NCI-H1048 (cell line): ENCODE measurements around the gene NME3.

ENCODE experiments used
- DNase-seq: peaks from one replicate; lab custom pipeline; 2025; lab: John Stamatoyannopoulos, UW

Gene NME3

DNA sequence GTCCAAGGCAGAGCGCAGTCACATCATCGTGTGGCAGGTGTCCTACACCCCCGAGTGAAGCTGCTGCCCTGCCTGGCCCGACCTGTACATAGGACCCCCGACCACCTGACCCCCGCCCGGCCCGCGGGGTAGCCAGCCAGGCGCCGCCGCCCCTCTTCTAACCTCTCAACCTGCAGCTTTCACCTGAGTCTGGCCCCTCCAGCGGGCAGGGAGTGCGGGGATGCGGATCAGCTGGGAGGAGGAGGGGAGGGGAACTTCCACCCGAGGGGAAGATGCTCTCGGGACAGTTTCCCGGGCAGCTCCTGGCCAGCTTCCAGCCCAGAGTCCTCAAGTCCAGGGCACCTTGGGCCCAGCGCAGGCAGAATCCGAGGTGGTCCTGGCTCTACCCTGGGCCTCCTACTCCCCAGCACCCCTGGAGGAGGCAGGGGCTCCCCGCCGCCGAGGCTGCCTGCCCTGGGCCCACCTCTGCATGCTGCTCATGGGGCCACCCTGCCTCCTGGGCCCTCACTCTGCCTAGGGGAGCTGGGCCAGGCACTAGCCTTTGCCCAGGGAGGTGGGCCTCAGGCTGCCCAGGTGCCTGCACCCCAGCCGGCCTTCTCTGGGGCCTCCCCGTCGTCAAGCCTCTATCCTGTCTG lies 2.5 kb downstream of the NME3 start:
- no peak for DNase-seq

DNA sequence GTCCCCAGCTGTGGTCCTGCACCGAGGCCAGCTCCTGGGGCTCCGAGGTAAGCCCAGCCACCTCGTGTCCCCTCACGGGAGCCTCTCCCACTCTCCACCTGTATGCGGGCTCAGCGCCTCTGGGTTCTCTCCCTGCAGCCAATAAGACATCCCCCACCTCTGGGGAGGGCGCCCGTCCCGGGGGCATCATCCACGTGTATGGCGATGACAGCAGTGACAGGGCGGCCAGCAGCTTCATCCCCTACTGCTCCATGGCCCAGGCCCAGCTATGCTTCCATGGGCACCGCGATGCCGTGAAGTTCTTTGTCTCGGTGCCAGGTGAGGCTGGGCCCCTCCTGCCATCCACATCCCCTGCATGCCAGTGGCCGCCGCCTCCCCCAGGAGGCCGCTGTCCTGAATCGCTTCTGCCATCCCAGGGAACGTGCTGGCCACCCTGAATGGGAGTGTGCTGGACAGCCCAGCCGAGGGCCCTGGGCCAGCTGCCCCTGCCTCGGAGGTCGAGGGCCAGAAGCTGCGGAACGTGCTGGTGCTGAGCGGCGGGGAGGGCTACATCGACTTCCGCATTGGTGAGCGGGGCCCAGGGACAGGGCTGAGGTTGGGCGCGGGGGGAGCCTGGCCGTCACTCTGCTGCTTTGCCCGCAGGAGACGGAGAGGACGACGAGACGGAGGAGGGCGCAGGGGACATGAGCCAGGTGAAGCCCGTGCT lies 3.1 kb downstream of the NME3 start:
- DNase-seq, result no peak

DNA sequence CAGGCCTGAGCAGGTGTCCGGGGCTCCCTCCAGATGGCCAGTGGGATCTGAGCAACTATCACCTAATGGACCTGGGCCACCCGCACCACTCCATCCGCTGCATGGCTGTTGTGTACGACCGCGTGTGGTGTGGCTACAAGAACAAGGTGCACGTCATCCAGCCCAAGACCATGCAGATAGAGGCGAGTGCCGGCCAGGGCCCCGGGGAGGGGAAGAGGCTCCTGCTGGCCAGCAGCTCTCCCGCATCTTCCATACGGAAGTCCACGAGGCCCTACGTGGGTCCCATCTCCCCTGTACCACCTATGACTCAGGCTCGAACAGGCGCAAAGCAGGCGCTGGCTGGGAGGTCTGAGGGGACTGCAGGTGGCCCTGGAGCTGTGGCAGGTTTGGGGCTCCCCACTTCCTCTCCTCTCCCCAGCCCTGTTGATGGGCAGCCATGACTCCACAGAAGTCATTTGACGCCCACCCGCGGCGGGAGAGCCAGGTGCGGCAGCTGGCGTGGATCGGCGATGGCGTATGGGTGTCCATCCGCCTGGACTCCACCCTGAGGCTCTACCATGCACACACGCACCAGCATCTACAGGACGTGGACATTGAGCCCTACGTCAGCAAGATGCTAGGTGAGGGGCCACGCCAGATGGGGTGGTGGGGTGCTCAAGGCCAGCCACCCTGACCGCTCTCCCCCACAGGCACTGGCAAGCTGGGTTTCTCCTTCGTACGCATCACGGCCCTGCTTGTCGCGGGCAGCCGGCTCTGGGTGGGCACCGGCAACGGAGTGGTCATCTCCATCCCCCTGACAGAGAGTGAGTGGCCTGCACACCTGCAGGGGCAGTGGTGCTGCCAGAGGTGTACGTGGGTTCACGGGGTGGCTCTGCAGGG lies 4.0 kb downstream of the NME3 start:
- no peak for DNase-seq

DNA sequence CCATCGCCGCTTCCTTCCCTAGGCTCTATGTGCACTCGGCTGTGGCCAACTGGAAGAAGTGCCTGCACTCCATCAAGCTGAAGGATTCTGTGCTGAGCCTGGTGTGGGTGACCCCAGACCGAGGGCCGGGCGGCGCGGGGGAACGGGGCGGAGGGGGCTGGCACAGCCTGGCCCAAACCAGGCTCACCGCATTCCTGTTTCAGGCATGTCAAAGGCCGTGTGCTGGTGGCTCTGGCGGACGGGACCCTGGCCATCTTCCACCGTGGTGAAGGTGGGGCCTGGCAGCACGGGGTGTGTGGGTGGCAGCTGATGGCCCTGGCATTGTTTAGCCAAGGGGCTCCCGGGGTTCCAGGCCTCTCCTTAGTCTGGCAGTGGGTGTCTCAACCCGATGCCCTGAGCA lies 4.6 kb downstream of the NME3 start:
- DNase-seq, result no peak

DNA sequence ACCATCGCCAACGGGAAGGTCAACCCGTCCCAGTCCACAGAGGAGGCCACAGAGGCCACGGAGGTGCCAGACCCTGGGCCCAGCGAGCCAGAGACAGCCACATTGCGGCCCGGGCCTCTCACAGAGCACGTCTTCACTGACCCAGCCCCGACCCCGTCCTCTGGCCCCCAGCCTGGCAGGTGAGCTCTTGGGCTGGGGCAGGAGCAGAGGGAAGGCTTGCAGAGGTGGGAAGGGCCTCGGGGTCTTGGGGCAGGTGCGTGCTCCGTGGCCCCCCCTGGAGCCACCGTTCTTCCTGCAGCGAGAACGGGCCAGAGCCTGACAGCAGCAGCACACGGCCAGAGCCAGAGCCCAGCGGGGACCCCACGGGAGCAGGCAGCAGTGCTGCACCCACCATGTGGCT lies 5.1 kb downstream of the NME3 start:
- DNase-seq, result no peak

DNA sequence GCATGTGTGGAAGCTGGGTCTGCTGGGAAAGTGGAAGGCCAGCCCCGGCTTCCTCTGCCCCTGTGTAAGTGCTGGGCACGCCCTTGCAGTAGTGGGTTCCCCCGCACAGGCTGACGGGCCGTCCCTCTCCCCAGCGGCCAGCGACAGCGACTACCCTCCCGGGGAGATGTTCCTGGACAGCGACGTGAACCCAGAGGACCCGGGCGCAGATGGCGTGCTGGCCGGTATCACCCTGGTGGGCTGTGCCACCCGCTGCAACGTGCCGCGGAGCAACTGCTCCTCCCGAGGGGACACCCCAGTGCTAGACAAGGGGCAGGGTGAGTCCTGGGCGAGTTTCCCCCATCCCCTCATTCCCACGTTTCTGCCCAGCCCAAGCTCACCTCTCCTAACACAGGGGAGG lies 5.5 kb downstream of the NME3 start:
- no peak for DNase-seq

DNA sequence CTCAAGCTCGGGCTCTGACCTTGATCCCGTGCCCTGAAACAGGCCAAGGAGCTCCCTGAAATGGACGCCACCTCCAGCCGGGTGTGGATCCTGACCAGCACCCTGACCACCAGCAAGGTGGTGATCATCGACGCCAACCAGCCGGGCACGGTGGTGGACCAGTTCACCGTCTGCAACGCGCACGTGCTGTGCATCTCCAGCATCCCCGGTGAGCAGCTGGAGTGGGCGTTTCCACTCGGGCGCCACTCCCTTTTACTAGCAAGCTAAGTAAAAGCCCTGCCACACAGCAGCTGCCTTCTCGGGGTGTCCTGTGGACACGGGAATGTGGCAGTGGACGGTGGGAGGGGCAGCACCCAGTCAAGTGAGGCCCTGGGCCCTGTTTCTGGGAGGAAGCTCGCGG lies 6.4 kb downstream of the NME3 start:
- no peak for DNase-seq

DNA sequence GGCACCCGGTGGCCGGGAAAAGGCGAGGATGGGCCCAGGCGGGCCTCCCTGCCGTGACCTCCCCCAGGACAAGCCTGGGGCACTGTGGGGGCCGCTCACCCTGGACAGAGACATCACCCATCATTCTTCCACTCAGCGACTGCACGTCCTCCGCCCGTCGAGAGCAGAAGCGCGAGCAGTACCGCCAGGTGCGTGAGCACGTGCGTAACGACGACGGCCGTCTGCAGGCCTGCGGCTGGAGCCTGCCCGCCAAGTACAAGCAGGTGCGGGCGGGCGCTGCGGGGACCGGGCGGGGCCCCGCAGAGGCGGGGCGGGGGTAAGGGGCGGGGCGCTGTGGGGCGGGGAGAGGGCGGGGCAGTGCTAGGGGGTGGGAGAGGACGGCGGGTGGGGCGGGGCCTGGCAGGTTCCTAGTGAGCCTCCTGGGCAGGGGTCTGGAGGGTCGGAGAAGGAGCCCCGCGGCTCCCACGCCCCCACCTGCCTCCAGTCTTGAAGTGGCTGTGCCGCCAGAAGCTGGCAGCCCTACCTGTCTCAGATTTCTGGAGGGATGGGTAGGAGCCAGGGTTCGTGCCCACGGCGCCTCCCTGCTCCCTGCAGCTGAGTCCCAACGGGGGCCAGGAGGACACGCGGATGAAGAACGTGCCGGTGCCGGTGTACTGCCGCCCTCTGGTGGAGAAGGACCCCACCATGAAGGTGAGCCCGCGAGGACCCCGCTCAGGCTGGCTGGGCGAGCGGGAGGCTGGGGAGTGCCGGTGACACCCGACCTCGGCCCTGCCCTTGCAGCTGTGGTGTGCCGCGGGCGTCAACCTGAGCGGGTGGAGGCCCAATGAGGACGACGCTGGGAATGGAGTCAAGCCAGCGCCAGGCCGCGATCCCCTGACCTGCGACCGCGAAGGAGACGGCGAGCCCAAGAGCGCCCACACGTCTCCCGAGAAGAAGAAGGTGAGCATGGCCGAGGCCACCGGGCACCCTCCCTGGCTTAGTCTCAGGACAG lies 7.5 kb downstream of the NME3 start:
- no peak for DNase-seq

DNA sequence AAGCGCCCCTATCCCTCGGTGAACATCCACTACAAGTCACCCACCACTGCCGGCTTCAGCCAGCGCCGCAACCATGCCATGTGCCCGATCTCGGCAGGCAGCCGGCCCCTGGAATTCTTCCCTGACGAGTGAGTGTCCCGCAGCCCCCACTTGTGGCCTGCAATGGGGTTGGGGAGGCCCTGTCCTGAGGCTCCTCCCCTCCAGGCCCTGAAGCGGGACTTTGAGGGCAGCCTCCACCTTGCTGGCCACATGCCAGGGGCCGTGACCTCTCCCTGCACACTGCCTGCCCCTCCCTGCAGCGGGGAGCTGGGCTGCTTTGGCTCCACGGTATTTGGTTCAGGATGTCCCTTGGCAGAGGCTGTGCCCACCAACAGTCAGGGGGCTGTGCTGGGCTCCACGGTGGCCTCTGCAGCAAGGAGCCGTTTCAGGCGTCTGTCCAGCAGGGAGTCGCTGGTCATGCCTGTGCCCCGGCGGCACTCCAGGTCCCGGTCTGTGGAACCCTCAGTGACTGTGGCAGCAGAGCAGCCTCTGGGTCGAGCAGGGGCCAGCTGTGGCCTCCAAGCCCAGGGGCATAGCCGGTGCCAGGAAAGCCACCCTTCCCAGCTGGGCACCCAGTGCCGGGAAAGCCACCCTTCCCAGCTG lies 8.3 kb downstream of the NME3 start:
- no peak for DNase-seq

DNA sequence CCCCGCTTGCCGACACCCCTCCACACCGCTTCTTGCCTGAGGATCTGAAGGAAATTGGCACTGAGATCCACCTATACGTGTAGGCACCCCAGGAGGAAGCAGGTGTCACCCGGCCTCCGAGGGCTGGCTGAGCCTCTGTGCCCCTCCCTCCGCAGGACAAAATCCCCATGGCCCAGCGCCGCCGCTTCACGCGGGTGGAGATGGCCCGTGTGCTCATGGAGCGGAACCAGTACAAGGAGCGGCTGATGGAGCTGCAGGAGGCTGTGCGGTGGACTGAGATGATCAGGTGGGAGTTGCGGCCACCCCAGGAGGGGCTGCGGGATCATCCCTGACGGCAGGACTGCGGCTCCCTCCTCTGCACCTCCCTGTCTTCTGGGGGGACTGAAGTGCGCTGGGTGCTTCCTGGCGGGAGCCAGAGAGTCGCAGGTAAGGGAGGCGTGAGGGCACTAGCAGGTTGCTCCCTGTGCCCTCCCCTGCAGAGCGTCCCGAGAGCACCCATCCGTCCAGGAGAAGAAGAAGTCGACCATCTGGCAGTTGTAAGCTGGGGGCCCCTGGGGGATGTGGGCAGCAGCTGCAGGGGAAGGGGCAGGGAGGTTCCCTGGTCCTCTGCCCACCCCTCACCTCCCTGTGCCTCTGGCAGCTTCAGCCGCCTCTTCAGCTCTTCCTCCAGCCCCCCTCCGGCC lies 9.0 kb downstream of the NME3 start:
- DNase-seq, result no peak

DNA sequence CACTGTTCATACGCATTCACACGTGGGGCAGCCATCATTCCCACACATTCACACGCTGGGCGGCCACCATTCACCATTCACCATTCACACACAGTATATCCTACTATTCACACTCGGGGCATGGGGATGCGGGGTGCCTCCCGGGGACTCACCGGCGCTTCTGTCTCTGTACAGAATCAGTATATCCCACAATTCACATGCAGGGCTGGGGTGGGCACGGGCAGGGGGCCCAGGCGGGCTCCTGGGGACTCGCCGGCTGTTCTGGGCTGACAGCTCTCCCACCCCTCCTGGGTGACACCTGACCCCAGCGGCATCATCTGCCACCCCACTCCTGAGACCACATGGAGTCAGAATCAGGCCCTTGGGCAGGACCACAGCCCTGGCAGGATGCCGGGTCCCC lies 9.6 kb downstream of the NME3 start:
- no peak for DNase-seq

DNA sequence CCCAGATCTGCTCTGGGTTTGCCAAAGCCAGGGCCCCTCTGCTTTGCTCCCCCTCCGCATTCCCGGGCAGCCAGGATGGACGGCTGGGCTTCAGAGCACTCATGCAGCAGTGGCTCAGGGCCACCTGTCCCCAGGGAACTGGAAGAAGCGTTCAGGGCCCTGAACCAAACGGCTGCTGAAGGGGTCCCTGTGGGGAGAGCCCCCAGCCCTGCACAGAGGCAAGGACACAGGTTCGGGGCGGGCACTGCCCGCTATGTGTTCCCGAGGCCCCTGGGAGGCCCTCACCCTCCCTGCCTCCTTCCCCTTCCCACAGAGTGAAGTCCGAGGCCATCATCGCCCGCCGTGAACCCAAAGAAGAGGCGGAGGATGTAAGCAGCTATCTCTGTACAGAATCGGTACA lies 10.4 kb downstream of the NME3 start:
- no peak for DNase-seq

DNA sequence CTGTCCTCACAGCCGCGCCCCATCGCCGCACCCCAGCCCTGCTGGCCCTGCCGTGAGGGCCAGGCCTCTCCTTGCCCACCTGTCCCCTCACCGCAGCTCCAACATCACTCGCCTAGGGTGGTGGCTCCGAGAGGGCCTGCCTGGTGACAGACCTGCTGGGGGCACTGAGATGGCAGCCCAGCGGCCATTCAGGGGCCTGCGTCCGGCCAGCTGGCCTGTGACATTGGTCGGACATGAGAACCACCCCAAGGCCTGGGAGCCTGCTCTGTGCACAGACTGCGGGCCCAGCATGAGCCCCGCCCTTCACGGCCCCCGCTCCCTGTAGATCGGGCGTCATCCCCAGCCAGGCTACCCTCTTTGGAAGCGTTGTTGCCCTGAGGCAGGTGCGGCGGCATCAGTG lies 11.8 kb downstream of the NME3 start:
- no peak for DNase-seq

DNA sequence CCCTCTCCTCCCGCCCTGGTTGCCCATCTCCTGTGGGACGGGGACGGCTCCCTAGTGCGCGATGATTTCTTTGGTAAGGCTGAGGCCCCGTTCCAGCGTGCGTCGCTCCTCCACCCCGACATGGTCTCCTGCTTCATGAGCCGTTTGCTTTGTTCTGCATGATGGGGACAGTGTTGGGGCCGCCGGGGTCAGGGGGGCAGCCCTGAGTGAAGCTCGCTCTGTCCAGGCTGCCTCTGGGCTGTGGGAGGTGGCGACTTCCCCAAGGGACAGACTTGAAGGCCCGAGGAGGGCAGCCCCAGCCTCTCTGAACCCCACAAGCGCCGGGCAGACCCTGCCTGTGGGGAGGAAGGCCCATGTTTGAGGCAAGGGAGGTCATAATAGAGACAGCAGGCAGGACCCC lies 12.4 kb downstream of the NME3 start:
- DNase-seq, result no peak

DNA sequence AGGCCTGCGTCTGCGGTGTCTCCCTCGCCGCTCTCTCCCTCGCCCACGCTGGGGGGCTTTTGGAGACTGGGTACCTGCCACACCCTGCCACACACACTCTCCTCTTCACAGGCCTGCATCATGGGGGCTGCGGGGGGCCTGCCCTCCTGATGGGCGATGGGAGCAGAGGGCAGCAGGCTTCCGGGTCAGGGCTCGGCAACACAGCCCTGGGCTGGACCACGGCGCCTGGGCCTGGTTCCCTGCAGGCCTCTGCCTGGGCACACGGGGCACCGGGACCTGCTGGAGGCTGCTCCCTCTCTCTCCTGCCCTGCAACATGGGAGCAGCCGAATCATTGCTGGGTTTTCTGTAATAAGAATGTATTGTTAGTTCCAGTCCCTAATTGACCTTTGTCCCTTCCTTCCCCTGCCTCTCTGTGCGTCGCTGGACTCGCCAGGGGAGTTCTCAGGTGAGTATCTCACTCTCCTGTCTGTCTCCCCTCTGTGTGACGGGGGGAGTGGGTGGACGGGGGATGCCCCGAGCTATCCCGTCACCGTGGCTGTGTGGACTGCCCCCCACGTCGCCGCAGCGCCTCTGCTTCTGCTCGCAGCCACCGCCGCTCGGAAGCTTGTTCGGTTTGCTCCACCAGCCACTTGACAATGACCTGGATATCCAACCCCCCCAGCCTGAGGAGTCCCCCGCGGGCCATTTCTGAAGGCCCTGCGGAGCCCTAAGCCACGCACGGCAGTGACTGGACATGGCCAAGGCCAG lies 13.5 kb downstream of the NME3 start:
- DNase-seq, result no peak

DNA sequence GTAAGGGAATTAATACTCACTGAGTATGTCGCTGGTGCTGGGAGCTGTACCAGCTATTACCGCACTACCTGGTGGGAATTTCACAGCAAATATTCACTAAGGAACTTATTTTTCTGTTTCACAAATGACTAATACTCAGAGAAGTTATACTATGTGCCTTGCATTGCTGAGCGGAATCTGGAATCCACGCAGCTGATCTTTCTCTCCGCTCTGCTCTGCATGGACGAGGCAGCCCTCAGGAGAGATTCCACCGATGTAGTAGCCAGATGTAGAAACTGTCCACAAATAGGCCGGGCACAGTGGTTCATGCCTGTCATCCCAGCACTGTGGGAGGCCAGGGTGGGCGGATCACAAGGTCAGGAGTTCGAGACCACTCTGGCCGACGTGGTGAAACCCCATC lies 17.1 kb downstream of the NME3 start:
- no peak for DNase-seq

DNA sequence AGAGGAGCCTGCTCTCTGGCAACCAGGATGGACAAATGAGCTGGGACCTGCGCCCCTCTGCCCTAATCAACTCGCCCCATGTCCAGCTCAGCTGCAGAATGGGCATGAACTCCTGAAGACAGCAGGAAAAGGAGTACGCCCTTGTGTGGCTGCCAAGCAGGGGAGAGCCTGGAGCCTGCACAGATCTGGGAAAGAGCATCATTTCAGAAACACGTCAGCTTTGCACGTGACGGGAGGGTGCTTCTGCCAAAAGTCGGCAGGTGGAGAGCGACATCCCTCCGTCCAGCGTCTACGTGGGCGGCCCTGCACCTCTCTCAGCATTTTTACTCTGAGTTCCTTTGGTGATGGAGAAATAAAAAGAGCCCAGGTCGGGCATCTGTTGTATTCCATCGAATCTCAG lies 18.5 kb downstream of the NME3 start:
- no peak for DNase-seq

DNA sequence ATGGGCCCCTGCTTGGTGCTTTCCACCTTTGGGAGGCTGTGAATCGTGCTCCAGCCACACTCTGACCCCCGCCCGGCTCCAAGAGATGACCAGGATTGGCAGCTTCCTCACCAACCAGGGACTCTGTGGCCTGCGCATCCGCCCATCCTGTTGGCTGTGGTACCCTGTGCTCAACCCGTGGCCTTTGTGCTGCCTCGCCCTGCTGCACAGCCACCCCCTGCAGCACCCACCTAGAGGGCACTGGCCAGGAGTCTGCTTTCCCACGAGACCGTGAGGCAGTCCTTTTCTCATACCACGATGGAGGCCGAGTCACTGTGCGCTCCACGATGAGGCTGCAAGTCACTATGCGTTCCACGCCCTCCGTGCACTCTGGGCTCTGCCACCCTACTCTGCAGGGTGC lies 19.4 kb downstream of the NME3 start:
- DNase-seq, result no peak

DNA sequence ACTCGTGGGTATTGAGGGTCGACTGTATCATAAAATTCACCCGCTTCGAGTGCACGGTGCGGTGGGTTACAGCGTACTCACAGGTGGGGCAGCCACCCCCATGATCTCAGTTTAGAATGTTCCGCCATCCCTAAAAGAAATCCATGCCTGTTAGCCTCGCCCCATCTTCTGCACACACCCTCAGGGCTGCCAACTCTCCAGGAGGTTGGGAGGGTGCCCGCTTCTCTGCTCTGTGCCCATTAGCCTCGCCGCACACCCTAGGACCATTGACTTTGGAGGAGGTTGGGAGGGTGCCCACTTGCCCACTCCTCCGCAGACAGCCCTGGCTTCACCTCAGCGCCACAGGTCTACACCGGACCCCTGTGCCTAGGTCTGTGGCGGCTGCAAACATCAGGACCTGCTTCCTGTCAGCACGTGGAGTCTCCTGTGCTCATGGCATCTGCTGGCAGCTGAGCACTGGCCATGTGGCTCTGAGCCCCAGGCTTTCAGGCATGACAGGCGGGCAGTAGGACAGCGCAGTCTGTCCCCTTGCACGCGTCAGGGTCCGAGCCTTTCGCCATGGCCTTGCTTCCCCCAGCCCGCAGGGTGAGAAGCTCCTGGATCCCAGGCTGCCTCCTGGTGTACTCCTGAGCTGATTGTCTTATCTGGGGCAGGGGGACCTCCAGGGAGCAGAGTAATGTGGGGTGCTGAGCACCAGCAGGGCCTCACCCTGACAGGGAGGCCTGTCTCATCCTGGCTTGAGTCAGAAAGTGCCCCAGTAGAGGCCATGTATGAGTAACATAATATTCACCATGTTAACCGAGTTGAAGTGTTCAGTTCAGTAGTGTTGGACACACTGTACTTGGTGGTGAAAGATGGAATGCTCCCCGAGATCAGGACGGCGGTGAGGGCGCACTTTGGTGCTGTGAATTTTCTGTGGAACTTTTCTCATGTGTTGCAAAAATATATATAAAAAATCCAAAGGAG lies 21.9 kb downstream of the NME3 start:
- no peak for DNase-seq
